Naive B cell (primary cell): ENCODE results near the gene DCDC2C. TPM values are rescaled to one million over a fixed set of nuclear protein-coding genes. Genes with fewer than 3 reads are reported as not detected.

Experiments used
- ATAC-seq, 2 donors: fragments of 150-1000 bp; cut with Tn5 transposase; 2 replicates each; pipeline ENCODE4 v1.10.0; 2021; ENCODE audit warnings: low read depth in 2 of 2, mild to moderate bottlenecking in 2 of 2, moderate library complexity in 2 of 2
- DNase-seq: peaks from one replicate; pipeline ENCODE4 v3.0.0; 2022
- H3K27ac Mint-ChIP-seq, 6 donors: one replicate each; pipeline ENCODE4 v1.8.0; 2020 to 2022; ENCODE audit warnings: mild to moderate bottlenecking in 6 of 6, mixed read lengths in 6 of 6, moderate library complexity in 5 of 6, inconsistent platforms in 2 of 6
- H3K27me3 Mint-ChIP-seq, 3 donors: one replicate each; pipeline ENCODE4 v1.8.0; 2021 to 2022; ENCODE audit warnings: mixed read lengths in 3 of 3, mild to moderate bottlenecking in 1 of 3
- H3K36me3 Mint-ChIP-seq, 2 donors: one replicate each; pipeline ENCODE4 v1.8.0; 2020 to 2022; ENCODE audit warnings: mixed read lengths in 2 of 2, inconsistent platforms in 1 of 2, mild to moderate bottlenecking in 1 of 2
- H3K4me1 Mint-ChIP-seq, 3 donors: one replicate each; pipeline ENCODE4 v1.8.0; 2020 to 2022; ENCODE audit warnings: mixed read lengths in 3 of 3, inconsistent platforms in 1 of 3, mild to moderate bottlenecking in 1 of 3, moderate library complexity in 1 of 3
- H3K4me3 Mint-ChIP-seq, 8 donors: one replicate each; pipeline ENCODE4 v1.8.0; 2020 to 2022; ENCODE audit warnings: mild to moderate bottlenecking in 8 of 8, mixed read lengths in 8 of 8, moderate library complexity in 8 of 8, inconsistent platforms in 2 of 8
- H3K9me3 Mint-ChIP-seq, 7 donors: one replicate each; pipeline ENCODE4 v1.8.0; 2020 to 2022; ENCODE audit warnings: mixed read lengths in 7 of 7, mild to moderate bottlenecking in 5 of 7, inconsistent platforms in 2 of 7, moderate library complexity in 1 of 7
- polyA plus RNA-seq, 6 donors: library from polyadenylated mRNA; unstranded; fragments of 300-500 nt; fragmentation: Illumina TruSeq; gene quantifications; one replicate each; pipeline ENCODE4 v1.2.3, GENCODE V29; 2021; ENCODE audit warnings: low read depth in 6 of 6

The DCDC2C gene
- polyA plus RNA-seq, 6 donors from 2014 or later: not detected

GRCh38 chr2:3823748-3824147 lies 120.4 kb downstream of the DCDC2C start:
- Mint-ChIP-seq H3K27me3 (peaks cover 0 to 15% (median 4%) of the 10 kb centered on the region in 3 donors), H3K9me3 (peaks cover 7 to 29% (median 20%) of the 10 kb centered on the region in 7 donors), H3K4me3 (no peak overlapping the region), H3K27ac (no peak overlapping the region), H3K4me1 (no peaks in the 10 kb centered on the region), H3K36me3 (peaks cover 0 to 14% of the 10 kb centered on the region in 2 donors)
- DNase-seq (no peak), ATAC-seq (no peak)

- H3K9me3 Mint-ChIP-seq: peaks cover 1 to 14% (median 5%) of the 10 kb centered on the region in 7 donors
- no peak overlapping the region for H3K27ac Mint-ChIP-seq
- no peak overlapping the region for H3K4me3 Mint-ChIP-seq
- H3K4me1 Mint-ChIP-seq: no peaks in the 10 kb centered on the region
- peaks cover under 1 to 10% (median 3%) of the 10 kb centered on the region in 3 donors for H3K27me3 Mint-ChIP-seq
- no peak for DNase-seq
- ATAC-seq: no peak
- H3K36me3 Mint-ChIP-seq: no peaks in the 10 kb centered on the region
Observed at GRCh38 chr2:3827673-3828575, 124.5 kb downstream of the DCDC2C start.

DNA sequence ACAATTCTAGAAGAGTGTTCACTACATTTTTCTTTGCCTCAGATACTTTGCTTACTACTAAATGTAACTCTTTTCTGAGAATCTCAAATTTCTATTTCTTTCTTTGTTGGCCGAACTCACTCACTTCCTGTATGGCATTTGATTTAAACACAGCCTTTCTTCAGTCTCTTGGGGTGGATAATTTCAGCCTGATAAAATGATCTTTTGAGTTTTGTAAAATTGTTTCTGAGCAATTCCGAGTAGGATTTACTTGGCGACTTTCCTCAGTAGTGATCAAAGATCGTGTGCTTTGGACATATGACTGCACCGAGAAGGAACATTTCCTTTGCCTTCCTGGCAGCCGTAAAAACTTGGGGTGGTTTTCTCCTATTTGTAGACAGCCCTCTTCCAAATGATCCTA lies 127.4 kb downstream of the DCDC2C start:
- no peak for ATAC-seq
- Mint-ChIP-seq H3K36me3 (no peaks in the 10 kb centered on the region), H3K9me3 (peaks cover 0 to 11% (median 0%) of the 10 kb centered on the region in 7 donors), H3K27me3 (peaks cover 4 to 16% (median 10%) of the 10 kb centered on the region in 3 donors), H3K4me3 (no peak overlapping the region), H3K4me1 (no peaks in the 10 kb centered on the region), H3K27ac (no peak overlapping the region)
- no peak for DNase-seq

GRCh38 chr2:3837086-3837485 lies 133.7 kb downstream of the DCDC2C start:
- Mint-ChIP-seq H3K36me3 (peaks cover 0 to 2% of the 10 kb centered on the region in 2 donors), H3K27me3 (peaks cover 6 to 16% (median 9%) of the 10 kb centered on the region in 3 donors), H3K9me3 (peaks cover 0 to 25% (median 2%) of the 10 kb centered on the region in 7 donors), H3K27ac (no peak overlapping the region), H3K4me1 (no peaks in the 10 kb centered on the region), H3K4me3 (no peak overlapping the region)
- DNase-seq (no peak), ATAC-seq (no peak)

GRCh38 chr2:3838348-3838747 lies 135.0 kb downstream of the DCDC2C start:
- no peak overlapping the region for H3K27ac Mint-ChIP-seq
- H3K36me3 Mint-ChIP-seq: peaks cover 0 to 8% of the 10 kb centered on the region in 2 donors
- H3K4me3 Mint-ChIP-seq: no peak overlapping the region
- no peaks in the 10 kb centered on the region for H3K4me1 Mint-ChIP-seq
- H3K9me3 Mint-ChIP-seq: peaks cover 0 to 24% (median 5%) of the 10 kb centered on the region in 7 donors
- ATAC-seq (no peak), DNase-seq (no peak)
- H3K27me3 Mint-ChIP-seq: peaks cover 6 to 13% (median 9%) of the 10 kb centered on the region in 3 donors

GRCh38 chr2:3839476-3839875 lies 136.1 kb downstream of the DCDC2C start:
- no peaks in the 10 kb centered on the region for H3K4me1 Mint-ChIP-seq
- H3K27me3 Mint-ChIP-seq: peaks cover 2 to 13% (median 3%) of the 10 kb centered on the region in 3 donors
- peaks cover 0 to 8% of the 10 kb centered on the region in 2 donors for H3K36me3 Mint-ChIP-seq
- no peak overlapping the region for H3K27ac Mint-ChIP-seq
- DNase-seq (no peak), ATAC-seq (no peak)
- peaks cover 0 to 19% (median 6%) of the 10 kb centered on the region in 7 donors for H3K9me3 Mint-ChIP-seq
- peak overlapping the region in 1 of 8 donors; percentile 10 for H3K4me3 Mint-ChIP-seq

- Mint-ChIP-seq H3K27me3 (peaks cover 0 to 13% (median 0%) of the 10 kb centered on the region in 3 donors), H3K9me3 (peaks cover 0 to 18% (median 6%) of the 10 kb centered on the region in 7 donors), H3K27ac (no peak overlapping the region), H3K4me3 (no peak overlapping the region), H3K36me3 (peaks cover 0 to 8% of the 10 kb centered on the region in 2 donors), H3K4me1 (no peaks in the 10 kb centered on the region)
- DNase-seq (no peak), ATAC-seq (no peak)
Observed at GRCh38 chr2:3840611-3841155, 137.3 kb downstream of the DCDC2C start.

- ATAC-seq: no peak
- peaks cover under 1 to 27% (median 11%) of the 10 kb centered on the region in 7 donors for H3K9me3 Mint-ChIP-seq
- no peak overlapping the region for H3K4me3 Mint-ChIP-seq
- H3K27me3 Mint-ChIP-seq: peaks cover 0 to 13% (median 8%) of the 10 kb centered on the region in 3 donors
- DNase-seq: no peak
- H3K4me1 Mint-ChIP-seq: no peaks in the 10 kb centered on the region
- H3K36me3 Mint-ChIP-seq: peaks cover 0 to 2% of the 10 kb centered on the region in 2 donors
- no peak overlapping the region for H3K27ac Mint-ChIP-seq
Observed at GRCh38 chr2:3847397-3848052, 144.2 kb downstream of the DCDC2C start.

- Mint-ChIP-seq H3K4me1 (no peaks in the 10 kb centered on the region), H3K4me3 (no peak overlapping the region), H3K36me3 (no peaks in the 10 kb centered on the region), H3K27me3 (peaks cover 0 to 13% (median 4%) of the 10 kb centered on the region in 3 donors), H3K9me3 (peaks cover 9 to 34% (median 18%) of the 10 kb centered on the region in 7 donors), H3K27ac (no peak overlapping the region)
- no peak for ATAC-seq
- no peak for DNase-seq
Observed at GRCh38 chr2:3848776-3849175, 145.4 kb downstream of the DCDC2C start.

- ATAC-seq (no peak), DNase-seq (no peak)
- no peaks in the 10 kb centered on the region for H3K36me3 Mint-ChIP-seq
- H3K27ac Mint-ChIP-seq: no peak overlapping the region
- no peaks in the 10 kb centered on the region for H3K4me1 Mint-ChIP-seq
- peaks cover 0 to 13% (median 5%) of the 10 kb centered on the region in 3 donors for H3K27me3 Mint-ChIP-seq
- no peak overlapping the region for H3K4me3 Mint-ChIP-seq
- H3K9me3 Mint-ChIP-seq: peaks cover 9 to 39% (median 18%) of the 10 kb centered on the region in 7 donors
Observed at GRCh38 chr2:3849213-3849612, 145.8 kb downstream of the DCDC2C start.

DNA sequence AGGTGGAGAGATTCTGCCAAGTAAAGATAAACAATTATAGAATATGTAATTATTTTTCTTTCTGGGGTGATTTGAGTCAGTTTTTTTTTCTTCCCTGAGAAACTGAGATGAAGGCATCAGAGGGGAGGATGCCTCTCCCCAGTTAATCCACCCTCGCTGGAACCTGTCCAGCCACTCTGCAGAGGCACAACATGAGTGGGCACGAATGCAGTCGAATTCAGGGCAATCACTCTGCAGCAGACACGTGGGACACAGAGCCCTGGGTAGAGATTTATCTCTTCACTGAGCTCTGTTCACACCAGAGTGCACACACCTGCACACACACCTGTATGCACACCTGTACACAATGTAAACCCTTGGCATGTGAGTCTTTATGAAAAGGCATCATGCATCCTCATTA lies 154.2 kb downstream of the DCDC2C start:
- ATAC-seq: no peak
- Mint-ChIP-seq H3K27ac (no peak overlapping the region), H3K4me3 (no peak overlapping the region), H3K36me3 (no peaks in the 10 kb centered on the region), H3K27me3 (peaks cover 0 to 3% (median 0%) of the 10 kb centered on the region in 3 donors), H3K4me1 (no peaks in the 10 kb centered on the region), H3K9me3 (peaks cover 4 to 33% (median 17%) of the 10 kb centered on the region in 7 donors)
- DNase-seq: no peak

- H3K4me1 Mint-ChIP-seq: no peaks in the 10 kb centered on the region
Observed at GRCh38 chr2:3864943-3865865, 161.8 kb downstream of the DCDC2C start.

More at GRCh38 chr2:3864943-3865865, 161.8 kb downstream of the DCDC2C start:
- no peak for ATAC-seq
- Mint-ChIP-seq H3K9me3 (peaks cover 0 to 3% (median 0%) of the 10 kb centered on the region in 7 donors), H3K27ac (no peak overlapping the region), H3K4me3 (no peak overlapping the region), H3K36me3 (no peaks in the 10 kb centered on the region), H3K27me3 (no peaks in the 10 kb centered on the region)
- no peak for DNase-seq
